ENCODE data around the gene PPIF. TPM values are rescaled to one million over a fixed set of nuclear protein-coding genes. Genes with fewer than 3 reads are reported as not detected.

The PPIF gene
- total RNA-seq, 1 donor from 2014 or later = 27.1 TPM

DNA sequence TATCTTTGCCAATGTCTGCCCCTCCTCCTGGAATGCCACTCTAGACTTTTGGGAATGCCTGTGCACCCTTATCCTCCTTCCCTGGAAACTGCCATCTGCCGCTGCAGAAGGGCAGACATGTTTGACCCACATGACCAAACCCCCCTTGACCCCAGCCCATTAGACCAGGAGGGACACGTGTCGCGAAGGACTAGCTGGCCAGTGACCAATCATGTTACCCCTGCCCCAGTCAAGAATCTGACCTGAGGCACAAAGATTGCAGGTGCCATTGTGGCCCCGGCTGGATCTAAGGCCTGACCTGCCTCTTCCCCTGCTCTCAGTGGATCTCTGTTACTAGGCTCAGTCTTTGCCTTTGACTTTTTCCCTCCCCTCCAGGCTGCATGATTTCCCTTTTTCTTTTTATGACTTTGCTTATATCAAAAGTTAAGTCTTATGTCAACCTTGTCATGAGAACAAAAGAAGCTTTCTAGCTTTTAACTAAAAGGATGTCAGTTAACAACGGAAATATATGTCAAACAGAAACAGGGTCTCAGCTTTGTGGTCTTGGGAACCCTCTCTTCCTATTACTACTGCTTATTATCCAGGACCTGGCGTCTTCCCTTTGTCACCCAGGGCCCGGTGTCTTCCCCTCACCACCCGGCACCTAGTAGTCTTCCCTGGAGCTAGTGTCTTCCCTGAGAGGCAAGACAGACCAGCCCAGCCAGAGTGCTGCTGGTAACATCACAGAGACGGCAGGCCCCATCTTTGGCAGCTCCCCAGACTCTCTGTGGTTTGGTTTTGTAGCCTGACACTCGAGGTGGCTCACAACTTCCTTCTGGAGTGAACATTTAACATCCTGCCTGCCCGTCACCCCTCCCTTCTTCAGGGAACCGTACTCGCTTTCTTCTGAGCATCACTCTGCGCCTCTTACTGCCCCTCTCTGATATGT is 24.4 kb upstream of the PPIF start:
- no peak overlapping the region for H3K4me3 ChIP-seq
- H3K4me1 ChIP-seq = peaks cover 7% of the 10 kb centered on the region
- no peak overlapping the region for H2AFZ ChIP-seq (replicated peaks)
- Mint-ChIP-seq H3K4me1 (peaks cover 11% of the 10 kb centered on the region), H3K36me3 (peaks cover 3% of the 10 kb centered on the region), H3K4me3 (no peak overlapping the region), H3K27me3 (ENCODE audit: insufficient read depth, low read depth) (peaks cover 8% of the 10 kb centered on the region), H3K9me3 (no peaks in the 10 kb centered on the region), H3K27ac (peak overlapping the region; percentile 20)
- H3F3A ChIP-seq (ENCODE audit: low read depth) = no peaks in the 10 kb centered on the region
- H3K27me3 ChIP-seq = no peaks in the 10 kb centered on the region
- no peak overlapping the region for H3K27ac ChIP-seq
- H3K9ac ChIP-seq = no peak overlapping the region
- no peaks in the 10 kb centered on the region for H3K9me3 ChIP-seq (ENCODE audit: low read depth)
- no peak for TF ChIP-seq EZH2 (IDR thresholded peaks at IDR 0.05)
- no peak for DNase-seq (ENCODE audit: low spot score)
- H3K36me3 ChIP-seq = no peaks in the 10 kb centered on the region
- no peak overlapping the region for H3K4me2 ChIP-seq
- no peaks in the 10 kb centered on the region for H4K20me1 ChIP-seq (ENCODE audit: low read depth)
- no peaks in the 10 kb centered on the region for H3K79me2 ChIP-seq (ENCODE audit: low read depth)

DNA sequence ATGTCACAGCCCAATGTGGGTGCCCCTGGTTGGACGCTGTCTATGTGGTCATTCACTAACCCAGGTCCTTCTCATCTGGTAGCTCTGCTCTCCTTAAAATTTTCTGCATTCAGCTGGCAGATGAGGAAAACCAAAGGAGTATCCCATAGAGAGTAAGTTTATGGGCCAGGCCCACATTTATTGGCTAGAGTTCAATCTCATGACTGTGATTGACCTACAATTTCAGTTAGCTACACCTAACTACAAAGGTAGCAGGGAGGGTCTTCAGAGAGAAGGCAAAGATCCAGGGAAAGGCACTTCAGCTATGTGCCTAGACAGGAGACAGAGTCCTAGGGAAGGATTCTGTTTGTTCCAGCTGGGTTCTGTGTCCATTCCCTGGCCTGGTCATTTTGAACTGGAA is 23.7 kb upstream of the PPIF start:
- Histone ChIP-seq H3K36me3 (no peaks in the 10 kb centered on the region), H3K79me2 (ENCODE audit: low read depth) (no peaks in the 10 kb centered on the region), H3K4me3 (no peak overlapping the region), H3F3A (ENCODE audit: low read depth) (no peaks in the 10 kb centered on the region), H3K9ac (no peak overlapping the region), H3K27ac (no peak overlapping the region), H3K4me1 (no peaks in the 10 kb centered on the region), H4K20me1 (ENCODE audit: low read depth) (no peaks in the 10 kb centered on the region), H3K9me3 (ENCODE audit: low read depth) (no peaks in the 10 kb centered on the region), H2AFZ (replicated peaks) (no peak overlapping the region), H3K27me3 (no peaks in the 10 kb centered on the region), H3K4me2 (no peak overlapping the region)
- peaks cover 3% of the 10 kb centered on the region for H3K36me3 Mint-ChIP-seq
- H3K4me1 Mint-ChIP-seq = peaks cover 4% of the 10 kb centered on the region
- H3K9me3 Mint-ChIP-seq = no peaks in the 10 kb centered on the region
- H3K27me3 Mint-ChIP-seq (ENCODE audit: insufficient read depth, low read depth) = peaks cover 5% of the 10 kb centered on the region
- no peak overlapping the region for H3K27ac Mint-ChIP-seq
- TF ChIP-seq EZH2phosphoT487 (IDR thresholded peaks at IDR 0.05) (no peak), EZH2 (IDR thresholded peaks at IDR 0.05) (no peak), CTCF (IDR thresholded peaks at IDR 0.05) (no peak)
- H3K4me3 Mint-ChIP-seq = no peak overlapping the region
- no peak for DNase-seq (ENCODE audit: low spot score)

GRCh38 chr10:79324032-79324695 is 23.1 kb upstream of the PPIF start:
- TF ChIP-seq EZH2 (IDR thresholded peaks at IDR 0.05) = no peak
- no peak for TF ChIP-seq CTCF (IDR thresholded peaks at IDR 0.05)
- TF ChIP-seq EZH2phosphoT487 (IDR thresholded peaks at IDR 0.05) = no peak
- no peak overlapping the region for H2AFZ ChIP-seq (replicated peaks)
- no peak overlapping the region for H3K9ac ChIP-seq
- peaks cover 4% of the 10 kb centered on the region for H3K27me3 Mint-ChIP-seq (ENCODE audit: insufficient read depth, low read depth)
- H3K4me2 ChIP-seq = no peak overlapping the region
- no peaks in the 10 kb centered on the region for H3K4me1 ChIP-seq
- H3K27ac Mint-ChIP-seq = no peak overlapping the region
- no peaks in the 10 kb centered on the region for H3K9me3 Mint-ChIP-seq
- no peaks in the 10 kb centered on the region for H3K27me3 ChIP-seq
- H3K27ac ChIP-seq = no peak overlapping the region
- H3K36me3 Mint-ChIP-seq = no peaks in the 10 kb centered on the region
- H4K20me1 ChIP-seq (ENCODE audit: low read depth) = no peaks in the 10 kb centered on the region
- H3K36me3 ChIP-seq = no peaks in the 10 kb centered on the region
- H3K9me3 ChIP-seq (ENCODE audit: low read depth) = no peaks in the 10 kb centered on the region
- no peak overlapping the region for H3K4me3 Mint-ChIP-seq
- H3F3A ChIP-seq (ENCODE audit: low read depth) = no peaks in the 10 kb centered on the region
- no peak overlapping the region for H3K4me3 ChIP-seq
- DNase-seq (ENCODE audit: low spot score) = no peak
- H3K79me2 ChIP-seq (ENCODE audit: low read depth) = no peaks in the 10 kb centered on the region
- H3K4me1 Mint-ChIP-seq = no peaks in the 10 kb centered on the region

All from neural progenitor cell (in vitro differentiated cells).